Testis (tissue), 3 donors: ENCODE results near the gene NACA2. TPM values are rescaled to one million over a fixed set of nuclear protein-coding genes. Genes with fewer than 3 reads are reported as not detected.
"Not testable (repeated sequence)": the region's sequence is repeated elsewhere in the genome, so short reads cannot be mapped to it uniquely, and the experiment has no call there.

Source experiments
- DNase-seq: peaks from one replicate; pipeline ENCODE4 v3.0.0-alpha.2; 2019
- H3K27ac ChIP-seq, 2 donors: fragments of 200-600 bp; sonication (generic); one replicate each; pipeline ENCODE4 v1.5.1; 2019
- H3K27me3 ChIP-seq: fragments of 200-600 bp; sonication (generic); one replicate; pipeline ENCODE4 v1.5.1; 2019
- H3K36me3 ChIP-seq: fragments of 200-600 bp; sonication (generic); one replicate; pipeline ENCODE4 v1.5.1; 2017; ENCODE audit warnings: low read depth; ENCODE audit errors: missing control alignments
- H3K4me1 ChIP-seq: fragments of 200-600 bp; sonication (generic); one replicate; pipeline ENCODE4 v1.5.1; 2019
- H3K4me3 ChIP-seq, 2 donors: fragments of 200-600 bp; sonication (generic); one replicate each; pipeline ENCODE4 v1.5.1; 2017 to 2019
- H3K9me3 ChIP-seq: fragments of 200-600 bp; sonication (generic); one replicate; pipeline ENCODE4 v1.5.1; 2017
- POLR2A ChIP-seq: fragments of 450-650 bp; IDR thresholded peaks from one replicate; pipeline ENCODE4 v1.6.1; 2017; ENCODE audit warnings: antibody characterized with exemption, mild to moderate bottlenecking, moderate library complexity
- WGBS, 2 donors: methylation state at CpG; one replicate each; pipeline ENCODE4 v1.1.5; 2018; 5-methylcytosine and 5-hydroxymethylcytosine counted together
- intact Hi-C: fragments of 100-400 bp; cut with DNase I; formaldehyde crosslinking; loops from one replicate; pipeline ENCODE4 v1.15.1; 2023; ENCODE audit warnings: low total_unique reads
- polyA plus RNA-seq: library from polyadenylated mRNA; stranded (reverse); fragments of 350-450 nt; fragmentation: Illumina TruSeq; extraction: RNeasy Lipid Tissue Mini Kit (QIAGEN cat#74804); gene quantifications from one replicate; pipeline ENCODE4 v1.2.3, GENCODE V29; 2014; ENCODE audit warnings: low read depth, low replicate concordance; ENCODE audit not compliant: insufficient read depth
- total RNA-seq, 2 donors: library from RNA; depleted of rRNA; stranded (reverse); fragments of >200 nt; gene quantifications; one replicate each; pipeline ENCODE4 v1.2.3, GENCODE V29; 2016
- TF ChIP-seq, protein P1 (sequence below), 3 experiments: fragments of 450-650 bp in 2 of 3; fragments of 200-600 bp in 1 of 3; sonication (generic) in 1 of 3; IDR thresholded peaks; one replicate each; pipeline ENCODE4 v1.5.1; 2016 to 2019; ENCODE audit warnings: antibody characterized with exemption in 3 of 3, mild to moderate bottlenecking in 2 of 3, moderate library complexity in 1 of 3

NACA2 gene
- total and polyA plus RNA-seq, 3 donors from 2014 or later, result 13.9 to 129 (median 31.1) TPM

DNA sequence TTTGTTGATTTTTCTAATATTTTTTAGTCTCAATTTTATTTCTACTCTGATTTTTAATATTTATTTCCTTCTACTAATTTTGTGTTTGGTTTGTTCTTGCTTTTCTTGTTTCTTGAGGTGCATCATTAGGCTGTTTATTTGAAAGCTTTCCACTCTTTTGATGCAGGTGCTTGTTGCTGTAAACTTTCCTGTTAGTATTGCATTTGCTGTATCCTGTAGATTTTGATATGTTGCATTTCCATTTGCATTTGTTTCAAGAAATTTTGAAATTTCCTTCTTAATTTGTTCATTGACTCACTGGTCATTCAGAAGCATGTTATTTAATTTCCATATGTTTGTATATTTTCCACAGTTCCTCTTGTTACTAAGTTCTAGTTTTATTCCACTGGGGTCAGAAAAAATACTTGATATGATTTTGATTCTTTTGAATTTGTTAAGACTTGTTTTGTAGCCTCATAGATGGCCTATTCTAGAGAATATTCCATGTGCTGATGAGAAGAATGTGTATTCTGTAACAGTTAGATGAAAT, 43.1 kb upstream of the NACA2 start:
- TF ChIP-seq POLR2A, result no peak
- TF ChIP-seq, protein P1, sequence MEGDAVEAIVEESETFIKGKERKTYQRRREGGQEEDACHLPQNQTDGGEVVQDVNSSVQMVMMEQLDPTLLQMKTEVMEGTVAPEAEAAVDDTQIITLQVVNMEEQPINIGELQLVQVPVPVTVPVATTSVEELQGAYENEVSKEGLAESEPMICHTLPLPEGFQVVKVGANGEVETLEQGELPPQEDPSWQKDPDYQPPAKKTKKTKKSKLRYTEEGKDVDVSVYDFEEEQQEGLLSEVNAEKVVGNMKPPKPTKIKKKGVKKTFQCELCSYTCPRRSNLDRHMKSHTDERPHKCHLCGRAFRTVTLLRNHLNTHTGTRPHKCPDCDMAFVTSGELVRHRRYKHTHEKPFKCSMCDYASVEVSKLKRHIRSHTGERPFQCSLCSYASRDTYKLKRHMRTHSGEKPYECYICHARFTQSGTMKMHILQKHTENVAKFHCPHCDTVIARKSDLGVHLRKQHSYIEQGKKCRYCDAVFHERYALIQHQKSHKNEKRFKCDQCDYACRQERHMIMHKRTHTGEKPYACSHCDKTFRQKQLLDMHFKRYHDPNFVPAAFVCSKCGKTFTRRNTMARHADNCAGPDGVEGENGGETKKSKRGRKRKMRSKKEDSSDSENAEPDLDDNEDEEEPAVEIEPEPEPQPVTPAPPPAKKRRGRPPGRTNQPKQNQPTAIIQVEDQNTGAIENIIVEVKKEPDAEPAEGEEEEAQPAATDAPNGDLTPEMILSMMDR (IDR thresholded peaks at IDR 0.05), result no peak
- no peaks in the 10 kb centered on the region for H3K4me1 ChIP-seq
- H3K4me3 ChIP-seq, result no peak overlapping the region
- H3K36me3 ChIP-seq, result no peaks in the 10 kb centered on the region
- no peaks in the 10 kb centered on the region for H3K9me3 ChIP-seq
- intact Hi-C loops, result no loop called here
- no peak overlapping the region for H3K27ac ChIP-seq
- no peak for DNase-seq
- H3K27me3 ChIP-seq, result no peaks in the 10 kb centered on the region

DNA sequence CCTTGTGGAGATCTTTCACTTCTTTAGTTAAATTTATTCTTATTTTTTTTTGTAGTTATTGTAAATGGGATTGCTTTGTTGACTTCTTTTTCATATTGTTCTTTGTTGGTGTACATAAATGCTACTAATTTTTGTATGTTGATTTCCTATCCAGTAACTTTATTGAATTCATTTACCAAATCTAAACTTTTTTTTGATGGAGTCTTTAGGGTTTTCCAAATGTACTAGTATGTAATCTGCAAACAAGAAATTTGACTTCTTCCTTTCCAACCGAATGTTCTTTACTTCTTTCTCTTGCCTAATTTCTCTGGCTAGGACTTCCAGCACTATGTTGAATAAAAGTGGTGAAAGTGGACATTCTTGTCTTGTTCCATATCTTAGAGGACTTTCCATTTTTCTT, 41.8 kb upstream of the NACA2 start:
- 92 to 95% methylated on average over 1 of the region's 1 CpG for WGBS, 2 donors
- no peak overlapping the region for H3K27ac ChIP-seq
- H3K27me3 ChIP-seq, result no peaks in the 10 kb centered on the region
- no peak for DNase-seq
- no peaks in the 10 kb centered on the region for H3K36me3 ChIP-seq
- TF ChIP-seq POLR2A, result no peak
- TF ChIP-seq, protein P1 (IDR thresholded peaks at IDR 0.05), result no peak
- intact Hi-C loops, result no loop called here
- H3K9me3 ChIP-seq, result no peaks in the 10 kb centered on the region
- no peak overlapping the region for H3K4me3 ChIP-seq
- H3K4me1 ChIP-seq, result no peaks in the 10 kb centered on the region

DNA sequence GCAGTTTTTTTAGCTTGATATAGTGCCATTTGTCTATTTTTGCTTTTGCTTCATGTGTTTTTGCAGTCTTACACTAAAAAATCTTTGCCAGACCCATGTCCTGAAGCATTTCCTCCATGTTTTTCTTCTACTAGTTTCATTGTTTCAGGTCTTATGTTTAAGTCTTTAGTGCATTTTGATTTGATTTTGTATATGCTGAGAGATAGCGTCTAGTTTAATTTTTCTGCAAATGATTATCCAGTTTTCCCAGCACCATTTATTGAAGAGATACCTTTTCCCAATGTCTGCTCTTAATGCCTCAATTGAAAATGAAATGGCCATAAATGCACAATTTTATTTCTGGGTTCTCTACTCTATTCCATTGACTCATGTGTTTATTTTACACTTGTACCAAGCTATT, 40.8 kb upstream of the NACA2 start:
- Histone ChIP-seq H3K4me3 (no peak overlapping the region), H3K9me3 (no peaks in the 10 kb centered on the region), H3K36me3 (no peaks in the 10 kb centered on the region), H3K27ac (no peak overlapping the region), H3K27me3 (no peaks in the 10 kb centered on the region), H3K4me1 (no peaks in the 10 kb centered on the region)
- 66 to 81% methylated on average over 1 of the region's 1 CpG for WGBS, 2 donors
- DNase-seq, result no peak
- intact Hi-C loops, result no loop called here
- TF ChIP-seq POLR2A, result no peak
- TF ChIP-seq, protein P1 (IDR thresholded peaks at IDR 0.05), result no peak

DNA sequence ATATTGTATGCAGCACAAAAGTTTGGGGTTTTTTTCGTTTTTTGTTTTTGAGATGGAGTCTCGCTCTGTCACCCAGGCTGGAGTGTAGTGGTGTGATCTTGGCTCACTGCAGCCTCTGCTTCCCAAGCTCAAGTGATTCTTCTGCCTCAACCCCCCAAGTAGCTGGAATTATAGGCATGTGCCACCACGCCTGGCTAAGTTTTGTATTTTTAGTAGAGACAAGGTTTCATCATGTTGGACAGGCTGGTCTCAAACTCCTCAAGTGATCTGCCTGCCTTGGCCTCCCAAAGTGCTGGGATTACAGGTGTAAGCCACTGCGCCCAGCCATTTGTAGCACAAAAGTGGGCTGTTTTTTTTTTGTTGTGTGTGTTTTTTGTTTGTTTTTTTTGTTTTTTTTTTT, 37.1 kb upstream of the NACA2 start:
- H3K4me3 ChIP-seq, DNase-seq, H3K27ac ChIP-seq, H3K27me3 ChIP-seq, H3K9me3 ChIP-seq, H3K36me3 ChIP-seq, H3K4me1 ChIP-seq, intact Hi-C loops: not testable (repeated sequence)
- WGBS, 2 donors, result 84 to 89% methylated on average over 4 of the region's 4 CpGs

DNA sequence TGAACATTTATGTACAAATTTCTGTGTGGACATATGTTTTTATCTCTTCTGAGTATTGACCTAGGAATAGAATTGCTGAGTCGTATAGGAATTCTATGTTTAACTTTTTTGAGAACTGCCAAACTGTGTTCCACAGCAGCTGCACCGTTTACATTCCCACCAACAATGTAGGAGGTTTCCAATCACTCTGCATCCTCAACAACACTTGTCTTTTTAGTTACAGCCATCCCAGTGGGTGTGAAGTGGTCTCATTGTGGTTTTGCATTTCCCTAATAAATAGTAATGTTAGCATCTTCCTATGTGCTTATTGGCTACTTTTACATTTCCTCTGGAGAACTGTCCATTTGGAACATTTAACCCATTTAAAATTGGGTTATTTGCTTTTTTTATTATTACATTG, 36.6 kb upstream of the NACA2 start:
- Histone ChIP-seq H3K4me3 (no peak overlapping the region), H3K4me1 (no peaks in the 10 kb centered on the region), H3K9me3 (no peaks in the 10 kb centered on the region), H3K36me3 (no peaks in the 10 kb centered on the region), H3K27me3 (no peaks in the 10 kb centered on the region), H3K27ac (no peak overlapping the region)
- intact Hi-C loops, result no loop called here
- TF ChIP-seq POLR2A, result no peak
- TF ChIP-seq, protein P1 (IDR thresholded peaks at IDR 0.05), result no peak
- WGBS, 2 donors, result 30 to 39% methylated on average over 2 of the region's 2 CpGs
- no peak for DNase-seq
